Testis (tissue), 2 donors: Measurements from ENCODE around the gene ISYNA1.

Source experiments
- POLR2A ChIP-seq: fragments of 450-650 bp; IDR thresholded peaks from one replicate; pipeline ENCODE4 v1.6.1; 2017; ENCODE audit warnings: antibody characterized with exemption, mild to moderate bottlenecking, moderate library complexity
- TF ChIP-seq, protein P1 (sequence below), 3 experiments: fragments of 450-650 bp in 2 of 3; fragments of 200-600 bp in 1 of 3; sonication (generic) in 1 of 3; IDR thresholded peaks; one replicate each; pipeline ENCODE4 v1.5.1; 2016 to 2019; ENCODE audit warnings: antibody characterized with exemption in 3 of 3, mild to moderate bottlenecking in 2 of 3, moderate library complexity in 1 of 3

GRCh38 chr19:18393836-18394235, 44.1 kb downstream of the ISYNA1 start:
- TF ChIP-seq, protein P1, sequence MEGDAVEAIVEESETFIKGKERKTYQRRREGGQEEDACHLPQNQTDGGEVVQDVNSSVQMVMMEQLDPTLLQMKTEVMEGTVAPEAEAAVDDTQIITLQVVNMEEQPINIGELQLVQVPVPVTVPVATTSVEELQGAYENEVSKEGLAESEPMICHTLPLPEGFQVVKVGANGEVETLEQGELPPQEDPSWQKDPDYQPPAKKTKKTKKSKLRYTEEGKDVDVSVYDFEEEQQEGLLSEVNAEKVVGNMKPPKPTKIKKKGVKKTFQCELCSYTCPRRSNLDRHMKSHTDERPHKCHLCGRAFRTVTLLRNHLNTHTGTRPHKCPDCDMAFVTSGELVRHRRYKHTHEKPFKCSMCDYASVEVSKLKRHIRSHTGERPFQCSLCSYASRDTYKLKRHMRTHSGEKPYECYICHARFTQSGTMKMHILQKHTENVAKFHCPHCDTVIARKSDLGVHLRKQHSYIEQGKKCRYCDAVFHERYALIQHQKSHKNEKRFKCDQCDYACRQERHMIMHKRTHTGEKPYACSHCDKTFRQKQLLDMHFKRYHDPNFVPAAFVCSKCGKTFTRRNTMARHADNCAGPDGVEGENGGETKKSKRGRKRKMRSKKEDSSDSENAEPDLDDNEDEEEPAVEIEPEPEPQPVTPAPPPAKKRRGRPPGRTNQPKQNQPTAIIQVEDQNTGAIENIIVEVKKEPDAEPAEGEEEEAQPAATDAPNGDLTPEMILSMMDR (IDR thresholded peaks at IDR 0.05) = no peak
- TF ChIP-seq POLR2A = no peak
